HCT116 (cell line): Measurements from ENCODE around the gene ESM1. TPM values are rescaled to one million over a fixed set of nuclear protein-coding genes. Genes with fewer than 3 reads are reported as not detected.
"Not testable (repeated sequence)": the region's sequence is repeated elsewhere in the genome, so short reads cannot be mapped to it uniquely, and the experiment has no call there.

Experiments used
- ATAC-seq: fragments of 200-7000 bp; cut with Tn5 transposase; 2 replicates; pipeline ENCODE4 v1.9.1; 2020; ENCODE audit warnings: mild to moderate bottlenecking, moderate library complexity
- BruUV-seq: library from RNA; stranded (reverse); fragments of 400-500 nt; replicated peaks from 2 replicates; lab custom pipeline; 2021; lab: Mats Ljungman, UMichigan
- CTCF ChIA-PET: fragments of 300-600 bp; sonication (Branson Sonifier 250); formaldehyde crosslinking; loops from one replicate; lab custom pipeline; 2021; ENCODE audit warnings: antibody characterized with exemption; lab: Charles Lee
- POLR2A ChIA-PET: fragments of 300-600, 350-600 bp; sonication (Branson Sonifier 250); formaldehyde crosslinking; loops from one replicate; lab custom pipeline; 2021; ENCODE audit warnings: antibody characterized with exemption; lab: Charles Lee
- RAD21 ChIA-PET, 2 experiments: fragments of 300-600 bp; sonication (Branson Sonifier 250); formaldehyde crosslinking; loops; one replicate each; lab custom pipeline; 2023; ENCODE audit warnings: low total read pairs in 2 of 2; ENCODE audit not compliant: uncharacterized antibody in 2 of 2, unreplicated experiment in 2 of 2, low non-redundant PET in 1 of 2; lab: Charles Lee
- DNase-seq: peaks from one replicate; pipeline ENCODE4 v3.0.0-alpha.2; 2010; ENCODE audit warnings: low read depth, low spot score
- H2AFZ ChIP-seq: fragments of 200-600 bp; shearing (Covaris generic), sonication (generic); 2 replicates; pipeline ENCODE4 v1.6.1; 2017; ENCODE audit warnings: low read depth, mixed run types, mixed read lengths, antibody characterized with exemption, low read length; ENCODE audit not compliant: poor library complexity, severe bottlenecking
- H3K27ac ChIP-seq: 2 replicates; pipeline ENCODE4 v1.5.1; 2012; ENCODE audit warnings: low read depth, low read length
- H3K27me3 ChIP-seq: fragments of 200-600 bp; sonication (generic); 2 replicates; pipeline ENCODE4 v1.6.1; 2016; ENCODE audit warnings: mixed run types, low read length, mixed read lengths; ENCODE audit not compliant: insufficient read depth
- H3K36me3 ChIP-seq, 2 experiments: fragments of 200-500 bp in 1 of 2; fragments of 200-600 bp in 1 of 2; sonication (Bioruptor generic) in 1 of 2; sonication (generic) in 1 of 2; 2 replicates each; pipeline versions ENCODE4 v1.5.1 to v1.6.1; 2014 to 2016; ENCODE audit warnings: low read length in 2 of 2, inconsistent platforms in 1 of 2, mixed read lengths in 1 of 2, mixed run types in 1 of 2; ENCODE audit not compliant: insufficient read depth in 2 of 2, control insufficient read depth in 1 of 2
- H3K4me1 ChIP-seq, 2 experiments: fragments of 200-600 bp in 1 of 2; sonication (generic) in 1 of 2; 2 replicates each; pipeline versions ENCODE4 v1.5.1 to v1.6.1; 2012 to 2017; ENCODE audit warnings: low read length in 2 of 2, inconsistent platforms in 1 of 2, mild to moderate bottlenecking in 1 of 2, mixed read lengths in 1 of 2, mixed run types in 1 of 2, moderate library complexity in 1 of 2; ENCODE audit not compliant: insufficient read depth in 2 of 2, control insufficient read depth in 1 of 2
- H3K4me2 ChIP-seq: fragments of 200-600 bp; sonication (generic); 2 replicates; pipeline ENCODE4 v1.6.1; 2017; ENCODE audit warnings: mixed run types, low read length, mixed read lengths
- H3K4me3 ChIP-seq, 2 experiments: fragments of 200-600 bp in 1 of 2; sonication (generic) in 1 of 2; replicated peaks in 1 of 2; 2 replicates each; pipeline ENCODE4 v1.5.1; 2011 to 2016; ENCODE audit warnings: low read length in 2 of 2, control low read depth in 1 of 2, low read depth in 1 of 2, mild to moderate bottlenecking in 1 of 2, mixed read lengths in 1 of 2, mixed run types in 1 of 2
- H3K79me2 ChIP-seq: fragments of 200-600 bp; sonication (generic); 2 replicates; pipeline ENCODE4 v1.6.1; 2017; ENCODE audit warnings: mild to moderate bottlenecking, mixed run types, low read length, moderate library complexity, mixed read lengths; ENCODE audit not compliant: insufficient read depth
- H3K9ac ChIP-seq: fragments of 200-600 bp; sonication (generic); 2 replicates; pipeline ENCODE4 v1.6.1; 2016; ENCODE audit warnings: low read length, mixed read lengths
- H3K9me2 ChIP-seq: fragments of 200-600 bp; sonication (generic), shearing (Covaris generic); 2 replicates; pipeline ENCODE4 v1.6.1; 2017; ENCODE audit warnings: mixed run types, mild to moderate bottlenecking, moderate library complexity; ENCODE audit not compliant: insufficient read depth
- H3K9me3 ChIP-seq, 2 experiments: fragments of 200-500 bp in 1 of 2; fragments of 200-600 bp in 1 of 2; sonication (Bioruptor generic) in 1 of 2; sonication (generic) in 1 of 2; 2 replicates each; pipeline ENCODE4 v1.6.1; 2014 to 2017; ENCODE audit warnings: low read length in 2 of 2, mixed read lengths in 2 of 2, inconsistent platforms in 1 of 2, low read depth in 1 of 2, mild to moderate bottlenecking in 1 of 2, mixed run types in 1 of 2, moderate library complexity in 1 of 2; ENCODE audit not compliant: control insufficient read depth in 1 of 2, insufficient read depth in 1 of 2
- H4K20me1 ChIP-seq: fragments of 200-600 bp; sonication (generic), shearing (Covaris generic); 2 replicates; pipeline ENCODE4 v1.6.1; 2017; ENCODE audit warnings: mixed run types, mild to moderate bottlenecking, moderate library complexity; ENCODE audit not compliant: insufficient read depth
- EGR1 ChIP-seq: IDR thresholded peaks from 2 replicates; pipeline ENCODE4 v1.6.1; 2012; ENCODE audit warnings: low read depth
- EZH2phosphoT487 ChIP-seq: fragments of 200-600 bp; IDR thresholded peaks from 2 replicates; pipeline ENCODE4 v1.6.1; 2018; ENCODE audit warnings: antibody characterized with exemption, borderline replicate concordance
- POLR2A ChIP-seq: IDR thresholded peaks from 2 replicates; pipeline ENCODE4 v1.7.0; 2011; ENCODE audit warnings: borderline replicate concordance; ENCODE audit not compliant: insufficient read depth, insufficient read length; ENCODE audit errors: extremely low read depth
- intact Hi-C: fragments of 100-400 bp; cut with micrococcal nuclease; formaldehyde crosslinking; loops from 2 replicates; pipeline ENCODE4 v1.10.0; 2022
- total RNA-seq: library from RNA; stranded (reverse); gene quantifications from one replicate; pipeline ENCODE4 v1.2.1, GENCODE V29; 2021; ENCODE audit not compliant: unreplicated experiment
- TF ChIP-seq, protein P1 (sequence below): IDR thresholded peaks from 2 replicates; pipeline ENCODE4 v1.6.1; 2011; ENCODE audit warnings: mild to moderate bottlenecking, low read length, moderate library complexity; ENCODE audit not compliant: insufficient replicate concordance; ENCODE audit errors: extremely low read depth

The ESM1 gene
- total RNA-seq, 1 experiment from 2014 or later = not detected

DNA sequence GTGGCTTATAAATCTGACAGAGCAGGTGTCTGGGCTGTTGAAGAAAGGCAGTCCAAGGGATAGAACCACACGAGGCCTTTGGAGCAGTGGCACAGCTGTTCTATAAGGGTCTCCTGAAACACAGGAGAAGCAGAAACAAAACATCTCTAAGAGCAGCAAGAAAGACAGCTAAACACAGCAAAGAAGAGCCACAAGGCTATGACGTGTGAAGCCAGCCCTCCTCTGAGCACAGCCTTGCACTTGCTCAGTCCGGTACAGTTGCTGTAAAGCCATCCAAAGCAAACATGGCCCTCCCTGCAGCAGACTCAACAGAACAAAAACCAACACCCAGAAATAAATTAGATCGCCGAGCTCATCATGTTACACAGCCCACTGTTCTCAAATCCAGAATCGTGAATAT is 36.0 kb upstream of the ESM1 start:
- Histone ChIP-seq H3K36me3 (no peaks in the 10 kb centered on the region), H3K4me3 (no peak overlapping the region), H3K79me2 (no peaks in the 10 kb centered on the region), H3K27ac (no peak overlapping the region), H3K9me3 (no peaks in the 10 kb centered on the region)
- POLR2A ChIA-PET = no interaction called here
- BruUV-seq = no TSS peak
- TF ChIP-seq EZH2phosphoT487 = no peak
- TF ChIP-seq EGR1 = no peak
- TF ChIP-seq POLR2A = no peak
- TF ChIP-seq, protein P1, sequence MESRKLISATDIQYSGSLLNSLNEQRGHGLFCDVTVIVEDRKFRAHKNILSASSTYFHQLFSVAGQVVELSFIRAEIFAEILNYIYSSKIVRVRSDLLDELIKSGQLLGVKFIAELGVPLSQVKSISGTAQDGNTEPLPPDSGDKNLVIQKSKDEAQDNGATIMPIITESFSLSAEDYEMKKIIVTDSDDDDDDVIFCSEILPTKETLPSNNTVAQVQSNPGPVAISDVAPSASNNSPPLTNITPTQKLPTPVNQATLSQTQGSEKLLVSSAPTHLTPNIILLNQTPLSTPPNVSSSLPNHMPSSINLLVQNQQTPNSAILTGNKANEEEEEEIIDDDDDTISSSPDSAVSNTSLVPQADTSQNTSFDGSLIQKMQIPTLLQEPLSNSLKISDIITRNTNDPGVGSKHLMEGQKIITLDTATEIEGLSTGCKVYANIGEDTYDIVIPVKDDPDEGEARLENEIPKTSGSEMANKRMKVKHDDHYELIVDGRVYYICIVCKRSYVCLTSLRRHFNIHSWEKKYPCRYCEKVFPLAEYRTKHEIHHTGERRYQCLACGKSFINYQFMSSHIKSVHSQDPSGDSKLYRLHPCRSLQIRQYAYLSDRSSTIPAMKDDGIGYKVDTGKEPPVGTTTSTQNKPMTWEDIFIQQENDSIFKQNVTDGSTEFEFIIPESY = no peak
- TF ChIP-seq, all 23 proteins: peak for 0
- Histone ChIP-seq H2AFZ (no peak overlapping the region), H3K9me2 (no peaks in the 10 kb centered on the region), H3K9ac (no peak overlapping the region), H4K20me1 (no peaks in the 10 kb centered on the region; the same call in 1 of the 2 replicates), H3K4me1 (no peaks in the 10 kb centered on the region), H3K4me2 (no peak overlapping the region), H3K27me3 (peaks cover 51% of the 10 kb centered on the region)
- DNase-seq (no peak), ATAC-seq (no peak)
- CTCF ChIA-PET = interaction anchor here (1.5 kb wide), 1 partner anchor 77 kb away, joined by 3 read pairs; no protein-coding TSS in a partner anchor
- RAD21 ChIA-PET = no interaction called here
- intact Hi-C loops = no loop called here

DNA sequence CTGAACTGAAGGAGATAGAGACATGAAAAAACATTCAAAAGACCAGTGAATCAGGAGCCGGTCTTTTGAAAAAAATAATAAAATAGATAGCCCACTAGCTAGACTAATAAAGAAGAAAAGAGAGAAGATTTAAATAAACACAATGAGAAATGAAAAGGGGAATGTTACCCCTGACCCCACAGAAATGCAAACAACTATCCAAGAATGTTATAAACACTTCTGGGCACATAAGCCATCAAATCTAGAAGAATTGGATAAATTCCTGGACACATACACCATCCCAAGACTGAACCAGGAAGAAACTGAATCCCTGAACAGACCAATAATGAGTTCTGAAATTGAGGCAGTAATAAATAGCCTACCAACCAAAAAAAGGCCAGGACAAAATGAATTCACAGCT is 24.8 kb upstream of the ESM1 start:
- CTCF ChIA-PET, H3K79me2 ChIP-seq, BruUV-seq, H2AFZ ChIP-seq, H3K4me3 ChIP-seq, H3K9me2 ChIP-seq, H3K4me1 ChIP-seq, H4K20me1 ChIP-seq, H3K9ac ChIP-seq, ATAC-seq, intact Hi-C loops, RAD21 ChIA-PET, DNase-seq, POLR2A ChIA-PET, H3K27ac ChIP-seq, H3K36me3 ChIP-seq, H3K9me3 ChIP-seq, H3K4me2 ChIP-seq: not testable (repeated sequence)
- H3K27me3 ChIP-seq = peaks cover 33% of the 10 kb centered on the region
